Ammon's horn (tissue), 1 donor: ENCODE measurements around the gene HTT.
A peak's percentile ranks its signal among the peaks of the same experiment; 100 is the strongest.

Source experiments
- DNase-seq: peaks from one replicate; pipeline ENCODE4 v3.0.0-alpha.2; 2016; ENCODE audit warnings: low spot score

The HTT gene

GRCh38 chr4:3174371-3175338, 100.2 kb downstream of the HTT start:
- no peak for DNase-seq

- no peak for DNase-seq
Measured at GRCh38 chr4:3176367-3177229, 102.1 kb downstream of the HTT start.

GRCh38 chr4:3177426-3177825, 102.9 kb downstream of the HTT start:
- no peak for DNase-seq

- DNase-seq: no peak
Measured at GRCh38 chr4:3177905-3178304, 103.4 kb downstream of the HTT start.

- no peak for DNase-seq
Measured at GRCh38 chr4:3178351-3178750, 103.9 kb downstream of the HTT start.

GRCh38 chr4:3179126-3179706, 104.7 kb downstream of the HTT start:
- no peak for DNase-seq

- no peak for DNase-seq
Measured at GRCh38 chr4:3183008-3183407, 108.5 kb downstream of the HTT start.

GRCh38 chr4:3184725-3185124, 110.2 kb downstream of the HTT start:
- no peak for DNase-seq

- DNase-seq: no peak
Measured at GRCh38 chr4:3186609-3187008, 112.1 kb downstream of the HTT start.

GRCh38 chr4:3188118-3188517, 113.6 kb downstream of the HTT start:
- no peak for DNase-seq

GRCh38 chr4:3189459-3189858, 115.0 kb downstream of the HTT start:
- DNase-seq: no peak

GRCh38 chr4:3190549-3190948, 116.1 kb downstream of the HTT start:
- DNase-seq: no peak

- DNase-seq: no peak
Measured at GRCh38 chr4:3192188-3192587, 117.7 kb downstream of the HTT start.

- peak; percentile 29 for DNase-seq
Measured at GRCh38 chr4:3192827-3193226, 118.3 kb downstream of the HTT start.

GRCh38 chr4:3193531-3194203, 119.2 kb downstream of the HTT start:
- DNase-seq: no peak

GRCh38 chr4:3196670-3197359, 122.3 kb downstream of the HTT start:
- no peak for DNase-seq

GRCh38 chr4:3197366-3198105, 123.1 kb downstream of the HTT start:
- DNase-seq: no peak

- DNase-seq: no peak
Measured at GRCh38 chr4:3198906-3199305, 124.4 kb downstream of the HTT start.

GRCh38 chr4:3199653-3200422, 125.4 kb downstream of the HTT start:
- DNase-seq: no peak
